Progenitor cell of endocrine pancreas (in vitro differentiated cells): ENCODE data around the gene MOV10L1. TPM values are rescaled to one million over a fixed set of nuclear protein-coding genes. Genes with fewer than 3 reads are reported as not detected.

ENCODE experiments used
- DNase-seq: peaks from one replicate; pipeline ENCODE4 v3.0.0; 2021; ENCODE audit warnings: low spot score; ENCODE audit not compliant: unreplicated experiment
- H3K27ac Mint-ChIP-seq: 2 replicates; pipeline ENCODE4 v1.8.0; 2021; ENCODE audit warnings: mild to moderate bottlenecking, moderate library complexity, mixed read lengths
- H3K27me3 Mint-ChIP-seq: 2 replicates; pipeline ENCODE4 v1.8.0; 2021; ENCODE audit warnings: mixed read lengths
- H3K36me3 Mint-ChIP-seq: 2 replicates; pipeline ENCODE4 v1.8.0; 2022; ENCODE audit warnings: mixed read lengths; ENCODE audit not compliant: insufficient read depth
- H3K4me1 Mint-ChIP-seq: 2 replicates; pipeline ENCODE4 v1.8.0; 2021; ENCODE audit warnings: low read depth, mixed read lengths
- H3K4me3 Mint-ChIP-seq: 2 replicates; pipeline ENCODE4 v1.8.0; 2021; ENCODE audit warnings: low read depth, mild to moderate bottlenecking, moderate library complexity, mixed read lengths
- H3K9me3 Mint-ChIP-seq: 2 replicates; pipeline ENCODE4 v1.8.0; 2021; ENCODE audit warnings: low read depth, mixed read lengths
- CTCF ChIP-seq: fragments of 200-600 bp; sonication (generic); IDR thresholded peaks from one replicate; pipeline ENCODE4 v1.5.0; 2021; ENCODE audit warnings: antibody characterized with exemption, mild to moderate bottlenecking; ENCODE audit not compliant: unreplicated experiment
- total RNA-seq: library from RNA; stranded (reverse); gene quantifications from 2 replicates; pipeline ENCODE4 v1.2.1, GENCODE V29; 2021

MOV10L1 gene
- total RNA-seq, 1 donor from 2014 or later, result 0.22 TPM

- no peaks in the 10 kb centered on the region for H3K36me3 Mint-ChIP-seq
- no peak overlapping the region for H3K27ac Mint-ChIP-seq
- no peaks in the 10 kb centered on the region for H3K9me3 Mint-ChIP-seq
- no peak for DNase-seq
- H3K4me1 Mint-ChIP-seq, result no peaks in the 10 kb centered on the region
- TF ChIP-seq CTCF, result no peak
- no peak overlapping the region for H3K4me3 Mint-ChIP-seq
- H3K27me3 Mint-ChIP-seq, result peaks cover 6% of the 10 kb centered on the region
Observed at GRCh38 chr22:50067244-50067643, 22.6 kb upstream of the MOV10L1 start.

- no peak for TF ChIP-seq CTCF
- peaks cover 6% of the 10 kb centered on the region for H3K27me3 Mint-ChIP-seq
- H3K27ac Mint-ChIP-seq, result no peak overlapping the region
- H3K4me3 Mint-ChIP-seq, result no peak overlapping the region
- H3K4me1 Mint-ChIP-seq, result no peaks in the 10 kb centered on the region
- DNase-seq, result no peak
- no peaks in the 10 kb centered on the region for H3K9me3 Mint-ChIP-seq
- H3K36me3 Mint-ChIP-seq, result no peaks in the 10 kb centered on the region
Observed at GRCh38 chr22:50068096-50068495, 21.7 kb upstream of the MOV10L1 start.

- Mint-ChIP-seq H3K36me3 (no peaks in the 10 kb centered on the region), H3K27ac (no peak overlapping the region), H3K27me3 (peaks cover 6% of the 10 kb centered on the region)
Observed at GRCh38 chr22:50070366-50070765, 19.4 kb upstream of the MOV10L1 start.

GRCh38 chr22:50071432-50072166, 18.2 kb upstream of the MOV10L1 start:
- Mint-ChIP-seq H3K4me1 (no peaks in the 10 kb centered on the region), H3K27me3 (peaks cover 10% of the 10 kb centered on the region), H3K36me3 (no peaks in the 10 kb centered on the region), H3K9me3 (no peaks in the 10 kb centered on the region), H3K4me3 (no peak overlapping the region), H3K27ac (no peak overlapping the region)
- DNase-seq, result no peak
- no peak for TF ChIP-seq CTCF

More at GRCh38 chr22:50070366-50070765, 19.4 kb upstream of the MOV10L1 start:
- H3K9me3 Mint-ChIP-seq, result no peaks in the 10 kb centered on the region
- no peak for TF ChIP-seq CTCF
- DNase-seq, result no peak
- no peak overlapping the region for H3K4me3 Mint-ChIP-seq
- H3K4me1 Mint-ChIP-seq, result no peaks in the 10 kb centered on the region

GRCh38 chr22:50072167-50072555, 17.6 kb upstream of the MOV10L1 start:
- no peaks in the 10 kb centered on the region for H3K9me3 Mint-ChIP-seq
- DNase-seq, result no peak
- peaks cover 11% of the 10 kb centered on the region for H3K27me3 Mint-ChIP-seq
- H3K4me1 Mint-ChIP-seq, result no peaks in the 10 kb centered on the region
- no peaks in the 10 kb centered on the region for H3K36me3 Mint-ChIP-seq
- no peak for TF ChIP-seq CTCF
- H3K27ac Mint-ChIP-seq, result no peak overlapping the region
- no peak overlapping the region for H3K4me3 Mint-ChIP-seq
